Gastroesophageal sphincter (tissue), 4 donors: ENCODE measurements around the gene PARP6. TPM values are rescaled to one million over a fixed set of nuclear protein-coding genes. Genes with fewer than 3 reads are reported as not detected.

Experiments
- ATAC-seq: fragments of 150-250 bp; one replicate; pipeline ENCODE4 v1.9.1; 2016; ENCODE audit warnings: mild to moderate bottlenecking, moderate library complexity
- H3K27ac ChIP-seq, 4 donors: fragments of 200-600 bp; sonication (generic) in 3 of 4; 1 replicate in 3 of 4; 2 replicates in 1 of 4; pipeline ENCODE4 v1.5.1; 2016 to 2019
- H3K27me3 ChIP-seq: fragments of 200-600 bp; sonication (generic); one replicate; pipeline ENCODE4 v1.5.1; 2019
- H3K36me3 ChIP-seq, 2 donors: fragments of 200-600 bp; sonication (generic); one replicate each; pipeline ENCODE4 v1.5.1; 2019; ENCODE audit warnings: control low read depth in 1 of 2
- H3K4me1 ChIP-seq, 3 donors: fragments of 200-600 bp; sonication (generic); 1 replicate in 2 of 3; 2 replicates in 1 of 3; pipeline ENCODE4 v1.5.1; 2016 to 2019; ENCODE audit warnings: control low read depth in 2 of 3
- H3K4me3 ChIP-seq, 2 donors: fragments of 200-600 bp; sonication (generic); one replicate each; pipeline ENCODE4 v1.5.1; 2019; ENCODE audit warnings: mild to moderate bottlenecking in 1 of 2, moderate library complexity in 1 of 2
- H3K9me3 ChIP-seq, 3 donors: fragments of 200-600 bp; sonication (generic); one replicate each; pipeline ENCODE4 v1.5.1; 2017 to 2019; ENCODE audit warnings: control low read depth in 2 of 3
- EP300 ChIP-seq: sonication (generic); formaldehyde crosslinking; IDR thresholded peaks from one replicate; pipeline ENCODE4 v1.6.1; 2017; ENCODE audit warnings: antibody characterized with exemption, mild to moderate bottlenecking
- POLR2A ChIP-seq, 2 donors: fragments of 450-650 bp; IDR thresholded peaks; one replicate each; pipeline ENCODE4 v1.6.1; 2017; ENCODE audit warnings: antibody characterized with exemption in 2 of 2, mild to moderate bottlenecking in 2 of 2, moderate library complexity in 1 of 2
- POLR2AphosphoS5 ChIP-seq: sonication (generic); formaldehyde crosslinking; IDR thresholded peaks from one replicate; pipeline ENCODE4 v1.6.1; 2017; ENCODE audit warnings: antibody characterized with exemption
- WGBS, 2 donors: methylation state at CpG; one replicate each; pipeline ENCODE4 v1.1.5; 2018; ENCODE audit warnings: low coverage in 1 of 2; 5-methylcytosine and 5-hydroxymethylcytosine counted together
- total RNA-seq, 4 donors: library from RNA; depleted of rRNA; stranded (reverse); fragments of >200 nt; gene quantifications; one replicate each; pipeline ENCODE4 v1.1.0, GENCODE V29; 2016
- TF ChIP-seq, protein P1 (sequence below), 4 experiments: fragments of 200-600 bp in 2 of 4; fragments of 450-650 bp in 2 of 4; sonication (generic) in 1 of 4; IDR thresholded peaks; one replicate each; pipeline ENCODE4 v1.5.1; 2017 to 2019; ENCODE audit warnings: antibody characterized with exemption in 4 of 4, mild to moderate bottlenecking in 2 of 4, moderate library complexity in 2 of 4

Gene PARP6
- total RNA-seq, 4 donors from 2014 or later = 38.2 to 98.7 (median 71.4) TPM

DNA sequence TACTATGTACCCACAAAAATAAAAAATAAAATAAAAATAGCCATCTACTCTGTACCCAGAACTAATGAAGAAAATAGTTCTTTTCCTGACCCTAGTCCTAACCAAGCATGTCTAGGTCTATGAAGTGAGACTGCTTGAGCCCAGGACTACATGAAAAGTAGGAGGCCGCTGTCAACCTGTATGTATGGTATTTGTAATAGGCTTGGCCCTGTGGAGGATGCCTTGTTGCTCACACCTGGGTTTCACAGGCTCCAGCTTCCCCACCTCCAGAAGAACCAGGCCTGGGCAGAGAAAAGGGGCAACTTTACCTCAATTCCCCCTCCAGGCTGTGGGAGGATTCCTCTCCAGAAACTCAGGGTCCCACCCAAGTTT, 34.5 kb downstream of the PARP6 start:
- 78 to 100% methylated on average over 1 of the region's 1 CpG for WGBS, 2 donors
- H3K27ac ChIP-seq = peak overlapping the region in 3 of 4 donors; percentile 16 to 46 (median 43)
- TF ChIP-seq EP300 (no peak), POLR2AphosphoS5 (no peak), POLR2A (IDR thresholded peaks at IDR 0.05) (no peak)
- TF ChIP-seq, protein P1, sequence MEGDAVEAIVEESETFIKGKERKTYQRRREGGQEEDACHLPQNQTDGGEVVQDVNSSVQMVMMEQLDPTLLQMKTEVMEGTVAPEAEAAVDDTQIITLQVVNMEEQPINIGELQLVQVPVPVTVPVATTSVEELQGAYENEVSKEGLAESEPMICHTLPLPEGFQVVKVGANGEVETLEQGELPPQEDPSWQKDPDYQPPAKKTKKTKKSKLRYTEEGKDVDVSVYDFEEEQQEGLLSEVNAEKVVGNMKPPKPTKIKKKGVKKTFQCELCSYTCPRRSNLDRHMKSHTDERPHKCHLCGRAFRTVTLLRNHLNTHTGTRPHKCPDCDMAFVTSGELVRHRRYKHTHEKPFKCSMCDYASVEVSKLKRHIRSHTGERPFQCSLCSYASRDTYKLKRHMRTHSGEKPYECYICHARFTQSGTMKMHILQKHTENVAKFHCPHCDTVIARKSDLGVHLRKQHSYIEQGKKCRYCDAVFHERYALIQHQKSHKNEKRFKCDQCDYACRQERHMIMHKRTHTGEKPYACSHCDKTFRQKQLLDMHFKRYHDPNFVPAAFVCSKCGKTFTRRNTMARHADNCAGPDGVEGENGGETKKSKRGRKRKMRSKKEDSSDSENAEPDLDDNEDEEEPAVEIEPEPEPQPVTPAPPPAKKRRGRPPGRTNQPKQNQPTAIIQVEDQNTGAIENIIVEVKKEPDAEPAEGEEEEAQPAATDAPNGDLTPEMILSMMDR (IDR thresholded peaks at IDR 0.05) = no peak
- peaks cover 0 to 10% (median 4%) of the 10 kb centered on the region in 3 donors for H3K4me1 ChIP-seq
- peaks cover 0 to 43% of the 10 kb centered on the region in 2 donors for H3K36me3 ChIP-seq
- no peak overlapping the region for H3K4me3 ChIP-seq
- no peaks in the 10 kb centered on the region for H3K9me3 ChIP-seq
- peak; percentile 6 for ATAC-seq
- no peaks in the 10 kb centered on the region for H3K27me3 ChIP-seq

DNA sequence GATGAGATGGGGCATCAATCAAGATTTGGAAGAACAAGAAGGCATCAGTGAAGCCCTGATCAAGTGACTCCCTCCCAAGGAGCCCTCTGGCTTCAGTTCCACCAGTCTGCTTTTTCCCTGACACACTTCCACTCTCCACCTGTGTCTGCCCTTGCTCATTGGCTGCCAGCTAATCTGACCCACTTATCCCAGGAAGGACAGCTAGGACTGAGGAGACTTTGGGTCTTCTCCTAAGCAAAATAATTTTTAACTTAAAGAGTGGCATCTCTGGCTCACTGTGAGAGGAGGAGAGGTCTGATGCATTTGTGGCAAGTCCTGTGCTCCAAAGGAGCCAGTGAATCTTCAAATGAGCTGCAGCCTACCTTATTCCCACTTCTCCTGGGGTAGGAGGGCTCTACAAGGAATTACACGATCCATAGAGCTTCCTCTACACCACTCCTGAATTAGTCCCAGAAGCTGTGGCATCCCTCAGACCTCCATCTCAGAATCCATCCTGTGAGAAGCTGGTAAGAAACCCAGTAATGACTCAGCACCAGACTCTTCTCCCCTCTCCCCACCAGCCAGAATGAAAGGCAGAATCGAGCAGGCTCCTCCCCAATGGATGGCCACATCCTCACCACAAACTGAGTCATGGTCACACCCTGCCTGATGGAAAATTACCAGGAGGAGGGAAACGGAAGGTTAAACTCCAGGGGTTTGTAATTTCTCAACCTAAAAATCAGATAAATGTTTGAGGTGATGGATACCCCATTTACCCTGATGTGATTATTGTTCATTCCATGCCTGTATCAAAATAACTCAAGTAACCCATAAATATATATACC, 35.1 kb downstream of the PARP6 start:
- no peak overlapping the region for H3K4me3 ChIP-seq
- 23 to 43% methylated on average over 1 to 3 of the region's 3 CpGs for WGBS, 2 donors
- peak; percentile 94 for ATAC-seq

GRCh38 chr15:72236381-72237003, 35.9 kb downstream of the PARP6 start:
- peak overlapping the region in 1 of 4 donors; percentile 44 for H3K27ac ChIP-seq
- H3K36me3 ChIP-seq = peaks cover 0 to 29% of the 10 kb centered on the region in 2 donors
- no peak for ATAC-seq
- no peaks in the 10 kb centered on the region for H3K27me3 ChIP-seq
- no peak overlapping the region for H3K4me3 ChIP-seq
- H3K4me1 ChIP-seq = peaks cover 0 to 23% (median 8%) of the 10 kb centered on the region in 3 donors
- WGBS, 2 donors = 100% methylated on average over 1 of the region's 2 CpGs; no CpG with 5 or more reads in 1 of the 2 donors
- no peak for TF ChIP-seq POLR2AphosphoS5
- TF ChIP-seq, protein P1 (IDR thresholded peaks at IDR 0.05) = no peak
- no peak for TF ChIP-seq EP300
- H3K9me3 ChIP-seq = no peaks in the 10 kb centered on the region

More for the DNA sequence above, 35.1 kb downstream of the PARP6 start:
- TF ChIP-seq POLR2A (IDR thresholded peaks at IDR 0.05) = no peak
- TF ChIP-seq, protein P1 (IDR thresholded peaks at IDR 0.05) = no peak
- TF ChIP-seq EP300 = no peak
- no peak for TF ChIP-seq POLR2AphosphoS5
- Histone ChIP-seq H3K4me1 (peaks cover 0 to 16% (median 8%) of the 10 kb centered on the region in 3 donors), H3K27me3 (no peaks in the 10 kb centered on the region), H3K9me3 (no peaks in the 10 kb centered on the region), H3K36me3 (peaks cover 0 to 37% of the 10 kb centered on the region in 2 donors), H3K27ac (peak overlapping the region in 3 of 4 donors; percentile 1 to 44 (median 16))

DNA sequence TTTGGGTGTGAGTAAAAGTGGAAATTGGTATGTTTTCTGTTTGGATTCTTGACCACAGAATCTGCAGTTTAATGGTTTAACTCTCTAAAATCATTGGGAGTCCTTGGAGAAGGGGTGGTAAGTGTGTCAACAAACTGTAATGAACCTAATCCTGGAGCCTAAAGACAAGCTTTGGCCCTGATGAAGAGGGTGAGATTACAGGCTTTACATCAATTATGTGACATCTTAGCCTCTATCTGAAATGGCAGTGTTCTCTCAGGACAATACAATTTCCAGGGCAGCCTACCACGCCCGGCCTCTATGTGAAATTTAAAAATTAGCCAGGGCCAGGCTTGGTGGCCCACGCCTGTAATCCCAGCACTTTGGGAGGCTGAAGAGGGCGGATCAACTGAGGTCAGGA, 37.1 kb downstream of the PARP6 start:
- Histone ChIP-seq H3K27me3 (no peaks in the 10 kb centered on the region), H3K4me3 (no peak overlapping the region), H3K4me1 (peaks cover 0 to 23% (median 8%) of the 10 kb centered on the region in 3 donors), H3K9me3 (no peaks in the 10 kb centered on the region), H3K36me3 (peaks cover 0 to 17% of the 10 kb centered on the region in 2 donors), H3K27ac (no peak overlapping the region)
- no peak for ATAC-seq
- no peak for TF ChIP-seq POLR2AphosphoS5
- 92 to 100% methylated on average over 1 to 2 of the region's 4 CpGs for WGBS, 2 donors

DNA sequence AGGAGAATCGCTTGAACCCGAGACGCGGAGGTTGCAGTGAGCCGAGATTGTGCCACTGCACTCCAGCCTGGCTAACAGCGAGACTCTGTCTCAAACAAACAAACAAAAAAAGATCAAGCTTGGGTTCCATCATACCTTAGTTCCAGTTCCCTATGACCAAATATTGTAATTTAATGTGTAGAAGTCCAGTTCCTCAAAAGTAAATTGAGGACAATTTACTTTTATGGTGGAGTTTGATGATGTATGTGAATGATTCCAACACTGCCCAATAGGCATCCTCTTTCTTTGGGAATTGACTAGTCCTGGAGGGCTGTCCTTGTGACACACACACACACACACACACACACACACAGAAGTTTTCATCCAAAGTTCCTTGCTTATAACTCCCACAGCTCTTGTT, 38.6 kb downstream of the PARP6 start:
- 95 to 100% methylated on average over 2 to 6 of the region's 6 CpGs for WGBS, 2 donors

More for the DNA sequence above, 38.6 kb downstream of the PARP6 start:
- Histone ChIP-seq H3K9me3 (no peaks in the 10 kb centered on the region), H3K4me3 (no peak overlapping the region), H3K4me1 (peaks cover 5 to 31% (median 12%) of the 10 kb centered on the region in 3 donors), H3K27ac (peak overlapping the region in 1 of 4 donors; percentile 92), H3K36me3 (peaks cover 0 to 2% of the 10 kb centered on the region in 2 donors), H3K27me3 (no peaks in the 10 kb centered on the region)
- TF ChIP-seq POLR2A (IDR thresholded peaks at IDR 0.05) = no peak
- no peak for TF ChIP-seq EP300
- TF ChIP-seq, protein P1 (IDR thresholded peaks at IDR 0.05) = no peak
- no peak for TF ChIP-seq POLR2AphosphoS5
- ATAC-seq = no peak
